Caco-2 (cell line): ENCODE data around the gene DDX27. TPM values are rescaled to one million over a fixed set of nuclear protein-coding genes. Genes with fewer than 3 reads are reported as not detected.
"Not testable (repeated sequence)": the region's sequence is repeated elsewhere in the genome, so short reads cannot be mapped to it uniquely, and the experiment has no call there.

Source experiments
- BruUV-seq: library from RNA; stranded (reverse); fragments of 400-500 nt; replicated peaks from 2 replicates; lab custom pipeline; 2021; lab: Mats Ljungman, UMichigan
- CTCF ChIA-PET: fragments of 300-600 bp; sonication (Branson Sonifier 250); formaldehyde crosslinking; loops from one replicate; lab custom pipeline; 2022; ENCODE audit warnings: antibody characterized with exemption; lab: Charles Lee
- POLR2A ChIA-PET: fragments of 300-600 bp; sonication (Branson Sonifier 250); formaldehyde crosslinking; loops from one replicate; lab custom pipeline; 2022; ENCODE audit warnings: antibody characterized with exemption; lab: Charles Lee
- DNase-seq, 2 experiments: peaks; one replicate each; pipeline versions ENCODE4 v3.0.0 to v3.0.0-alpha.2; 2020 to 2022
- H3K27me3 ChIP-seq: replicated peaks from 2 replicates; pipeline ENCODE4 v1.6.0; 2011; ENCODE audit warnings: low read length; ENCODE audit not compliant: control insufficient read depth, insufficient read depth
- H3K36me3 ChIP-seq: 2 replicates; pipeline ENCODE4 v1.5.1; 2011; ENCODE audit warnings: low read length; ENCODE audit not compliant: control insufficient read depth, insufficient read depth
- H3K4me1 ChIP-seq: fragments of 250-450 bp; sonication (Bioruptor Pico); 2 replicates; pipeline ENCODE4 v1.5.1; 2020; ENCODE audit warnings: mild to moderate bottlenecking
- H3K4me3 ChIP-seq: 2 replicates; pipeline ENCODE4 v1.5.1; 2011; ENCODE audit warnings: low read depth, mild to moderate bottlenecking, control low read depth, low read length
- H3K9me3 ChIP-seq: fragments of 250-450 bp; sonication (Bioruptor Pico); 2 replicates; pipeline ENCODE4 v1.5.1; 2020; ENCODE audit warnings: mild to moderate bottlenecking, moderate library complexity
- H3K27ac Mint-ChIP-seq: one replicate; pipeline ENCODE4 v1.8.0; 2022; ENCODE audit warnings: mixed read lengths; ENCODE audit not compliant: unreplicated experiment
- H3K27me3 Mint-ChIP-seq: one replicate; pipeline ENCODE4 v1.8.0; 2022; ENCODE audit warnings: mixed read lengths; ENCODE audit not compliant: insufficient read depth, unreplicated experiment
- H3K36me3 Mint-ChIP-seq: one replicate; pipeline ENCODE4 v1.8.0; 2022; ENCODE audit warnings: mild to moderate bottlenecking, mixed read lengths; ENCODE audit not compliant: insufficient read depth, unreplicated experiment
- H3K4me1 Mint-ChIP-seq: one replicate; pipeline ENCODE4 v1.8.0; 2022; ENCODE audit warnings: low read depth, mixed read lengths; ENCODE audit not compliant: unreplicated experiment
- H3K4me3 Mint-ChIP-seq: one replicate; pipeline ENCODE4 v1.8.0; 2022; ENCODE audit warnings: mild to moderate bottlenecking, moderate library complexity, mixed read lengths; ENCODE audit not compliant: unreplicated experiment
- H3K9me3 Mint-ChIP-seq: one replicate; pipeline ENCODE4 v1.8.0; 2022; ENCODE audit warnings: mixed read lengths; ENCODE audit not compliant: unreplicated experiment
- intact Hi-C: fragments of 100-400 bp; cut with micrococcal nuclease; formaldehyde crosslinking; loops from one replicate; pipeline ENCODE4 v1.10.0; 2022; ENCODE audit not compliant: unreplicated experiment
- total RNA-seq: library from RNA; stranded (reverse); gene quantifications from 2 replicates; pipeline ENCODE4 v1.2.3, GENCODE V29; 2022
- TF ChIP-seq, protein P1 (sequence below), 2 experiments: fragments of 200-600 bp in 1 of 2; IDR thresholded peaks; 1 replicate in 1 of 2; 2 replicates in 1 of 2; pipeline versions ENCODE4 v1.5.1 to v1.8.0; 2011 to 2022; ENCODE audit warnings: antibody characterized with exemption in 1 of 2, control low read depth in 1 of 2, inconsistent platforms in 1 of 2, low read depth in 1 of 2, low read length in 1 of 2, mild to moderate bottlenecking in 1 of 2, moderate library complexity in 1 of 2; ENCODE audit not compliant: insufficient read depth in 1 of 2, severe bottlenecking in 1 of 2, unreplicated experiment in 1 of 2

DDX27 gene
- total RNA-seq, 1 experiment from 2014 or later, result 148 TPM

DNA sequence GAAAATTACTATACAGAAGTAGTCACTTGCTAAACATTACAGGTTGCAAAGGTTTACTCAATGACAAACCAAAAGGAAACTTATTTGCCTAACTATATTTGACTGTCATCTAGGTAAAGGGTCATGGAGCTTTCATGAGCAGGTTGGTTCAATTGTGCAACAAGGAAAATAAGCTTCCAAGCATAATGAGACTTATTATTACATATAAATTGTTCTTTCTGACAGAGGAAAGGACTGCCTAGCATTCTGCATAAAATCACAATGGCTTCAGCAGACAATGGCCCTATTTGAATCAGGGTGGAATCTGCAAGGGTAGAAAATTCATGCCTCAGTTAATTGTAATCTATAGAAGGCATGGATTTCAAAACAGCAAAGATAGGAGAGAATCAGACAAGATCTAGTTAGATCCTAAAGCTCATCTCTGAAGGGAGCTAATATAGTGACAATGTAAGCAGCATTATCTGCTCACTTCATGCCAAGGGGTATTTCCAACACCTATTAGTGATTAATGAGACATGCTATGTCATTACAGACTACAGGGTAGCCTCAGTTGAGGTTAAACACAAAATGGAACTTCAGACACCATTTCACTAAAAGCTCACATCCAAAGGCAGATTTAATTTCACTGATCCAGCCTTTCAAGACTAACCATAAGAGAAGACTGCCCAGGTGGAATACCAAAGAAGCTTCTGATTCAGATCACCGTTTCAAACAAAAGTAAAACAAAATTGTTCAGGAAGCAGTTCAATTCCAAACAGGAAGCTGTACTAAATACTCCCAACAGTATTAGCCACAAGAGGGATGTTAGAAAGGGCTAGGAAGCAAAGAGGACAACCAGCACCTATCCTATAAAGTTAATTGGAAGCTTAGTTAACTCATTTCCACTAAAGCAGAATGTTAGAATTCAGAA, 39.6 kb upstream of the DDX27 start:
- Mint-ChIP-seq H3K36me3 (peaks cover 57% of the 10 kb centered on the region), H3K9me3 (no peaks in the 10 kb centered on the region), H3K27me3 (no peaks in the 10 kb centered on the region), H3K4me1 (peaks cover 43% of the 10 kb centered on the region), H3K27ac (no peak overlapping the region), H3K4me3 (no peak overlapping the region)
- BruUV-seq, result no TSS peak
- Histone ChIP-seq H3K9me3 (no peaks in the 10 kb centered on the region), H3K4me1 (peaks cover 13% of the 10 kb centered on the region), H3K27me3 (no peaks in the 10 kb centered on the region), H3K36me3 (0 out of 2 replicates have a peak, but pooled peaks cover 4% of the 10 kb centered on the region), H3K4me3 (no peak overlapping the region)
- ChIA-PET CTCF (interaction anchor here (0.6 to 1.5 kb wide), 6 partner anchors 8 to 47 kb away, joined by 3 to 11 read pairs (median 3); partner anchors contain the start of gene STAU1), POLR2A (interaction anchor here (0.6 to 1.3 kb wide), 2 partner anchors 12 to 39 kb away, joined by 4 to 5 read pairs; partner anchors contain the start of gene DDX27)
- intact Hi-C loops, result loop anchor here (10.0 kb wide), 1 partner anchor 905 kb away; no protein-coding TSS in a partner anchor
- DNase-seq, result no peak
- TF ChIP-seq, protein P1, sequence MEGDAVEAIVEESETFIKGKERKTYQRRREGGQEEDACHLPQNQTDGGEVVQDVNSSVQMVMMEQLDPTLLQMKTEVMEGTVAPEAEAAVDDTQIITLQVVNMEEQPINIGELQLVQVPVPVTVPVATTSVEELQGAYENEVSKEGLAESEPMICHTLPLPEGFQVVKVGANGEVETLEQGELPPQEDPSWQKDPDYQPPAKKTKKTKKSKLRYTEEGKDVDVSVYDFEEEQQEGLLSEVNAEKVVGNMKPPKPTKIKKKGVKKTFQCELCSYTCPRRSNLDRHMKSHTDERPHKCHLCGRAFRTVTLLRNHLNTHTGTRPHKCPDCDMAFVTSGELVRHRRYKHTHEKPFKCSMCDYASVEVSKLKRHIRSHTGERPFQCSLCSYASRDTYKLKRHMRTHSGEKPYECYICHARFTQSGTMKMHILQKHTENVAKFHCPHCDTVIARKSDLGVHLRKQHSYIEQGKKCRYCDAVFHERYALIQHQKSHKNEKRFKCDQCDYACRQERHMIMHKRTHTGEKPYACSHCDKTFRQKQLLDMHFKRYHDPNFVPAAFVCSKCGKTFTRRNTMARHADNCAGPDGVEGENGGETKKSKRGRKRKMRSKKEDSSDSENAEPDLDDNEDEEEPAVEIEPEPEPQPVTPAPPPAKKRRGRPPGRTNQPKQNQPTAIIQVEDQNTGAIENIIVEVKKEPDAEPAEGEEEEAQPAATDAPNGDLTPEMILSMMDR (IDR thresholded peaks at IDR 0.05; ENCODE audit: insufficient read depth in 1 of 2, low read depth in 1 of 2, low read length in 1 of 2, severe bottlenecking in 1 of 2, unreplicated experiment in 1 of 2), result no peak

DNA sequence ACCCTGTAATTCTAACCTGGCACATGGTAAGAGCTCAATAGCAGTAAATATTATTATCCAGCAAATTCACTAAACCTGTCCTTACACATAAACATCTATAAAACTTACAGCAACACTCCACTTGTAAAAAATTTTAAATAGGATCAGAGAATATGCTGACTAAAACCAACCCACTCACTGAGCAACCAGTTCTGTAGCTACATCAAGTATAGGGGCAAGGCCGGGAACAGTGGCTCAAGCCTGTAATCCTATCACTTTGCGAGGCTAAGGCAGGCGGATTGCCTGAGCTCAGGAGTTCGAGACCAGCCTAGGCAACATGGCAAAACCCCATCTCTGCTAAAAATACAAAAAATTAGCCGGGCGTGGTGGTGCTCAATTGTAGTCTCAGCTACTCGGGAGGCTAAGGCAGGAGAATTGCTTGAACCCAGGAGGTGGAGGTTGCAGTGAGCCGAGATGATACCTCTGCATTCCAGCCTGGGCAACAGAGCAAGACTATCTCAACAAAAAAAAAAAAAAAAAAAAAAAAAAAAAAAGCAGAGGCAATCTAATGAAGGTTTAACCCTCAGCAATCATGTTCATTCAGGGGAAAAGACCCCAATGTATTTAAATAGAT, 37.8 kb upstream of the DDX27 start:
- Mint-ChIP-seq H3K36me3 (peaks cover 63% of the 10 kb centered on the region), H3K9me3 (no peaks in the 10 kb centered on the region), H3K4me3 (no peak overlapping the region), H3K27ac (no peak overlapping the region), H3K27me3 (no peaks in the 10 kb centered on the region), H3K4me1 (peaks cover 54% of the 10 kb centered on the region)
- no peak for DNase-seq
- H3K4me3 ChIP-seq, result no peak overlapping the region
- CTCF ChIA-PET, result interaction anchor here (0.6 to 1.5 kb wide), 4 partner anchors 9 to 139 kb away, joined by 3 to 11 read pairs (median 3); no protein-coding TSS in a partner anchor
- 0 out of 2 replicates have a peak, but pooled peaks cover 3% of the 10 kb centered on the region for H3K36me3 ChIP-seq
- no peaks in the 10 kb centered on the region for H3K9me3 ChIP-seq
- BruUV-seq, result no TSS peak
- POLR2A ChIA-PET, result interaction anchor here (0.6 kb wide), 1 partner anchor 10 kb away, joined by 3 read pairs; no protein-coding TSS in a partner anchor
- peaks cover 31% of the 10 kb centered on the region for H3K4me1 ChIP-seq
- H3K27me3 ChIP-seq, result no peaks in the 10 kb centered on the region
- intact Hi-C loops, result loop anchor here (10.0 kb wide), 1 partner anchor 907 kb away; no protein-coding TSS in a partner anchor
- TF ChIP-seq, protein P1 (IDR thresholded peaks at IDR 0.05; ENCODE audit: insufficient read depth in 1 of 2, low read depth in 1 of 2, low read length in 1 of 2, severe bottlenecking in 1 of 2, unreplicated experiment in 1 of 2), result no peak

DNA sequence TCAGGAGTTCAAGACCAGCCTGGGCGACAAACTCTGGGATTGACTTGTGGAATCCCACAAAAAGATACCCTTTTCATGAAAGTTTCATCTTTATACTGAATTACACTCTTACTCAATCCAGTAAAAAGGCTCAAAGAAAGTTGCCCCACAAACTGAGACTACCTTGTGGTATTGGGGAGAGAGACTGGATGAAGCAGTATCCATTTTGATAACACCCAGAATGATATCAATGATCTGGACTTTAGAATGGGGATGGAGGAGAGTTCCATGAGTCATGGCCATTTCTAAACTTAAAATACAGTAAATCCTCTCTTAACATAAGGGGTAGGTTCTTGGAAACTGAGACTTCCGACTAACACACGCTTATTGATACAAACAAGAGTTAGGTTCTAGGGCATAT, 35.8 kb upstream of the DDX27 start:
- Mint-ChIP-seq H3K36me3 (peaks cover 59% of the 10 kb centered on the region), H3K27me3 (no peaks in the 10 kb centered on the region), H3K4me3 (no peak overlapping the region), H3K9me3 (no peaks in the 10 kb centered on the region), H3K27ac (no peak overlapping the region), H3K4me1 (peaks cover 48% of the 10 kb centered on the region)
- Histone ChIP-seq H3K4me1 (peaks cover 33% of the 10 kb centered on the region), H3K36me3 (no peaks in the 10 kb centered on the region), H3K4me3 (no peak overlapping the region), H3K27me3 (no peaks in the 10 kb centered on the region), H3K9me3 (no peaks in the 10 kb centered on the region)
- DNase-seq, result no peak
- ChIA-PET POLR2A (no interaction called here), CTCF (interaction anchor here (0.9 kb wide), 1 partner anchor 36 kb away, joined by 3 read pairs; the partner anchor contains the start of gene DDX27)
- BruUV-seq, result no TSS peak
- intact Hi-C loops, result loop anchor here (10.0 kb wide), 1 partner anchor 909 kb away; no protein-coding TSS in a partner anchor
- TF ChIP-seq, protein P1 (IDR thresholded peaks at IDR 0.05; ENCODE audit: insufficient read depth in 1 of 2, low read depth in 1 of 2, low read length in 1 of 2, severe bottlenecking in 1 of 2, unreplicated experiment in 1 of 2), result no peak

DNA sequence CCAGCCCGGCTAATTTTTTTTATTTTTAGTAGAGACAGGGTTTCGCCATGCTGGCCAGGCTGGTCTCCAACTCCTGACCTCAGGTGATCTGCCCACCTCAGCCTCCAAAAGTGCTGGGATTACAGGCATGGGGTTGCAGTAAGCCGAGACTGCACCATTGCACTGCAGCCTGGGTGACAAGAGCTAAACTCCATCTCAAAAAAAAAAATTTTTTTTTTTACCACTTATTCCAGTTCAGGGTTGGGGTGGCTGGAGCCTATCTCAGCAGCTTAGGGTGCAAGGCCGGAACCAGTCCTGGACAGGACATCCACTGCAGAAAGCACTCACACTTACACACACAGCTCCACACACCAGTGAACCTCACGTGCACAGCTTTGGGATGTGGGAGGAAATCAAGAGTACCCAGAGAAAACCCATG, 35.1 kb upstream of the DDX27 start:
- POLR2A ChIA-PET, result interaction anchor here (1.8 kb wide), 1 partner anchor 35 kb away, joined by 6 read pairs; the partner anchor contains the start of gene DDX27

More for the DNA sequence above, 35.1 kb upstream of the DDX27 start:
- CTCF ChIA-PET, result interaction anchor here (1.0 kb wide), 1 partner anchor 51 kb away, joined by 3 read pairs; no protein-coding TSS in a partner anchor
- H3K9me3 ChIP-seq, BruUV-seq, H3K27ac Mint-ChIP-seq, H3K27me3 Mint-ChIP-seq, H3K4me3 Mint-ChIP-seq, H3K36me3 ChIP-seq, H3K27me3 ChIP-seq, H3K4me3 ChIP-seq, H3K9me3 Mint-ChIP-seq, DNase-seq: not testable (repeated sequence)
- Mint-ChIP-seq H3K4me1 (peaks cover 48% of the 10 kb centered on the region), H3K36me3 (peaks cover 54% of the 10 kb centered on the region)
- peaks cover 37% of the 10 kb centered on the region for H3K4me1 ChIP-seq
- intact Hi-C loops, result loop anchor here (10.0 kb wide), 1 partner anchor 909 kb away; no protein-coding TSS in a partner anchor
